Adrenal gland (tissue), 5 donors: ENCODE data around the gene EBNA1BP2.

Experiments
- CTCF ChIP-seq, 6 experiments: fragments of 450-650 bp in 4 of 6; fragments of 200-600 bp in 2 of 6; sonication (generic) in 1 of 6; IDR thresholded peaks; 1 replicate in 5 of 6; 2 replicates in 1 of 6; pipeline versions ENCODE4 v1.5.1 to v1.8.0; 2016 to 2021; ENCODE audit warnings: antibody characterized with exemption in 6 of 6, mild to moderate bottlenecking in 2 of 6, moderate library complexity in 1 of 6
- POLR2A ChIP-seq, 2 donors: fragments of 450-650 bp; IDR thresholded peaks; one replicate each; pipeline ENCODE4 v1.6.1; 2017; ENCODE audit warnings: antibody characterized with exemption in 2 of 2, mild to moderate bottlenecking in 2 of 2, moderate library complexity in 1 of 2
- donor health status: DM: no; HTN: no; CAD: no.

GRCh38 chr1:43128816-43129215 lies 43.3 kb downstream of the EBNA1BP2 start:
- no peak for TF ChIP-seq CTCF (IDR thresholded peaks at IDR 0.05)
- no peak for TF ChIP-seq POLR2A (IDR thresholded peaks at IDR 0.05)
